ENCODE measurements around the gene DNAJB2. TPM values are rescaled to one million over a fixed set of nuclear protein-coding genes. Genes with fewer than 3 reads are reported as not detected.
"Not testable (repeated sequence)": the region's sequence is repeated elsewhere in the genome, so short reads cannot be mapped to it uniquely, and the experiment has no call there.

The DNAJB2 gene
- total RNA-seq, 4 donors from 2014 or later: 58.6 to 76.5 (median 71.8) TPM

DNA sequence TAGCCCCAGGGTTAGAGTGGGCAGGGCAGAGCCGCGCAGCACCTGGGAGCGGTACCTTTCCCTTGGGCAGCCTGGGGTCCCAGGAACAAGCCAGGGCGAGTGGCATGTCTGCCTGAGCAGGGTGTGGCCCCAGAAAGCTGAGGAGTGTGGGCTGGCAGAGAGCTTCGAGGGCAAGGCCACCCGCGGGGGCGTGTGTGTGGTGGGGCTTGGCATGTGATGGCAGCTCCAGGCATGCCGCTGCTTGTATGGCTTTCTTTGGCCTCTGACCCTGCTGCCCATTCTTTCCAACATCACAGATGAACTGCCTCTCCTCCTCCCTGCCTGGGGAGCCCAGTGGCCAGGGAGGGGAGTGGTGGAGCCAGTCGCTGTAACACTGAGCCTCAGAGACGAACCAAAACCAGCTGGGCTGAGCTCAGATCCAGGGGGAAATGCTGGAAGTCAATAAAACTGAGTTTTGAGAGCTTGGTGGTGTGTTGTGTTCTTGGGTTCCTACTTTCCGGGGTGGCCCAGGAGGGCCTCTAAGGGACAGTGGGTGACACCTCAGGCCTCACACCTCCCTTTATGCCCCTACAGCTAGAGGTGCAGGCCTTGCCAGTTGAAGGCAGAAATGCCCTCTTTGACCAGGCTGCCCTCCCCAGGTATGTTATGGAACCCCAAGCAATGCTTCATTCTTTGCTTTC is 7.4 kb downstream of the DNAJB2 start:
- in situ Hi-C loops (cut with MboI; ENCODE audit: low sequenced_read_pairs in 4 of 4): loop anchor here in 2 of 4 donors (25.0 kb wide), 2 partner anchors 124 to 251 kb away; partner anchors contain the start of genes CHPF (in 1 of the 2), NHEJ1 (in 1 of the 2), SLC23A3 (in 1 of the 2) and TMEM198 (in 1 of the 2)
- DNase-seq (no peak), ATAC-seq (no peak)
- Histone ChIP-seq H3K4me1 (no peaks in the 10 kb centered on the region), H3K4me3 (no peak overlapping the region), H3K27me3 (no peaks in the 10 kb centered on the region), H3K27ac (peak overlapping the region in 2 of 4 donors; percentile 33 to 45), H3K36me3 (peaks cover 3 to 38% of the 10 kb centered on the region in 2 donors), H3K9me3 (no peaks in the 10 kb centered on the region)
- no peak for TF ChIP-seq POLR2A (IDR thresholded peaks at IDR 0.05)
- TF ChIP-seq, protein P1, sequence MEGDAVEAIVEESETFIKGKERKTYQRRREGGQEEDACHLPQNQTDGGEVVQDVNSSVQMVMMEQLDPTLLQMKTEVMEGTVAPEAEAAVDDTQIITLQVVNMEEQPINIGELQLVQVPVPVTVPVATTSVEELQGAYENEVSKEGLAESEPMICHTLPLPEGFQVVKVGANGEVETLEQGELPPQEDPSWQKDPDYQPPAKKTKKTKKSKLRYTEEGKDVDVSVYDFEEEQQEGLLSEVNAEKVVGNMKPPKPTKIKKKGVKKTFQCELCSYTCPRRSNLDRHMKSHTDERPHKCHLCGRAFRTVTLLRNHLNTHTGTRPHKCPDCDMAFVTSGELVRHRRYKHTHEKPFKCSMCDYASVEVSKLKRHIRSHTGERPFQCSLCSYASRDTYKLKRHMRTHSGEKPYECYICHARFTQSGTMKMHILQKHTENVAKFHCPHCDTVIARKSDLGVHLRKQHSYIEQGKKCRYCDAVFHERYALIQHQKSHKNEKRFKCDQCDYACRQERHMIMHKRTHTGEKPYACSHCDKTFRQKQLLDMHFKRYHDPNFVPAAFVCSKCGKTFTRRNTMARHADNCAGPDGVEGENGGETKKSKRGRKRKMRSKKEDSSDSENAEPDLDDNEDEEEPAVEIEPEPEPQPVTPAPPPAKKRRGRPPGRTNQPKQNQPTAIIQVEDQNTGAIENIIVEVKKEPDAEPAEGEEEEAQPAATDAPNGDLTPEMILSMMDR (IDR thresholded peaks at IDR 0.05 in 4 of 5, conservative IDR thresholded peaks at IDR 0.05 in 1 of 5): no peak
- intact Hi-C loops (cut with DNase I; ENCODE audit: low total_unique reads): no loop called here

- peak in 1 of 2 donors; percentile 3 for DNase-seq
- H3K9me3 ChIP-seq; ATAC-seq; intact Hi-C loops (cut with DNase I; ENCODE audit: low total_unique reads); H3K4me3 ChIP-seq; H3K4me1 ChIP-seq; H3K27me3 ChIP-seq; H3K27ac ChIP-seq: not testable (repeated sequence)
- peaks cover 3 to 35% of the 10 kb centered on the region in 2 donors for H3K36me3 ChIP-seq
- in situ Hi-C loops (cut with MboI; ENCODE audit: low sequenced_read_pairs in 4 of 4): loop anchor here in 2 of 4 donors (25.0 kb wide), 2 partner anchors 125 to 250 kb away; partner anchors contain the start of genes CHPF (in 1 of the 2), NHEJ1 (in 1 of the 2), SLC23A3 (in 1 of the 2) and TMEM198 (in 1 of the 2)
Observed at GRCh38 chr2:219287116-219287440, 7.9 kb downstream of the DNAJB2 start.

DNA sequence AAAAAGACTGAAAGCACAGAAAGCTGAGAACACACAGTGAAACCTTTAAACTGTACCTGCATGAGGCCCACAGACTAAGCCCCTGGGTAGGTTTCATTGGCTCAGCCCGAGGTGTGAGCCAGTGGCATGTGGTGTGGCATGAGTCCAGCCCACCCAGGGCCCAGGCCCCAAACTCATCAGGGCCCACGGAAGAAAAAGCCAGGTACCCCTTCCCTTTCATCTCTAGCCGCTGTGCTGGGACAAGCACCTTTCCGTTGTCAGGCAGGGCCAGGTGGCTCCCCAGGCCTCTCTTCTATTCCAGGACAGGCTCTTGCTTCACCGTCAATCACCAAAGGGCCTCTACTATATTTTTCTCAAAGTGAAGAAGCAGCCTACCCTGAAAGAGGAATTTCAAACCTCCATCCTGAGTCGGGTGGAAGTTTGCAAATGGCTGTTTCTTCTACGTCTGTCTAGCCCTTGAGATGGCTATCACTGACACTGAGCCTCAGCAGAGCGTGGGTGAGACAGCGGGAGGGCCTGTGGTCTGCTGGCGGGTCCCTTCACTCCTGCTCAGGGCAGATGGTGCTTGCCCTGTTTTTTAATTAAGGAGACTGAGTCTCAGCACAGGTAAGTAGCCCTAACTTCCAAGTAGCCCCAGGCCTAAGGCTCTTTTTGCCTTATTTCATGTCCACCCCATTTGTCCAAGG is 8.6 kb downstream of the DNAJB2 start:
- Histone ChIP-seq H3K4me1 (no peaks in the 10 kb centered on the region), H3K36me3 (peaks cover 3 to 28% of the 10 kb centered on the region in 2 donors), H3K27me3 (no peaks in the 10 kb centered on the region), H3K9me3 (no peaks in the 10 kb centered on the region), H3K27ac (no peak overlapping the region), H3K4me3 (no peak overlapping the region)
- in situ Hi-C loops (cut with MboI; ENCODE audit: low sequenced_read_pairs in 4 of 4) (loop anchor here in 2 of 4 donors (25.0 kb wide), 2 partner anchors 125 to 250 kb away; partner anchors contain the start of genes CHPF (in 1 of the 2), NHEJ1 (in 1 of the 2), SLC23A3 (in 1 of the 2) and TMEM198 (in 1 of the 2)), intact Hi-C loops (cut with DNase I; ENCODE audit: low total_unique reads) (no loop called here)
- ATAC-seq (no peak), DNase-seq (peak in 1 of 2 donors; percentile 3)
- TF ChIP-seq POLR2A (IDR thresholded peaks at IDR 0.05): no peak
- TF ChIP-seq, protein P1 (IDR thresholded peaks at IDR 0.05 in 4 of 5, conservative IDR thresholded peaks at IDR 0.05 in 1 of 5): no peak

DNA sequence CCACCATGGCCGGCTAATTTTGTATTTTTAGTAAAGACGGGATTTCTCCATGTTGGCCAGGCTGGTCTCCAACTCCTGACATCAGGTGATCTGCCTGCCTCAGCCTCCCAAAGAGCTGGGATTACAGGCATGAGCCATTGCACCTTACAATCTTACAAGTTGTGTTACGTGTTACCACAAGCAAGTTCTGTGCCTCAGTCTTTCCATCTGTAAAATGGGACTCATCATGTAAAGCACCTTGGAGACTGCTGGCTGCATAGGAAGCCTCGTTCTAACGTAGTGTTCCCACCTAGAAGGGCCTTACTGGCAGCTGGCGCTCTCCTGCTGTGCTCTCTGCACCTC is 10.0 kb downstream of the DNAJB2 start:
- DNase-seq (no peak), ATAC-seq (no peak)
- intact Hi-C loops (cut with DNase I; ENCODE audit: low total_unique reads): no loop called here
- H3K4me3 ChIP-seq: no peak overlapping the region
- in situ Hi-C loops (cut with MboI; ENCODE audit: low sequenced_read_pairs in 4 of 4): loop anchor here in 2 of 4 donors (25.0 kb wide), 2 partner anchors 127 to 248 kb away; partner anchors contain the start of genes CHPF (in 1 of the 2), NHEJ1 (in 1 of the 2), SLC23A3 (in 1 of the 2) and TMEM198 (in 1 of the 2)
- no peaks in the 10 kb centered on the region for H3K9me3 ChIP-seq
- H3K27me3 ChIP-seq: no peaks in the 10 kb centered on the region
- H3K27ac ChIP-seq: peak overlapping the region in 2 of 4 donors; percentile 23 to 42
- peaks cover 0 to 14% of the 10 kb centered on the region in 2 donors for H3K36me3 ChIP-seq
- TF ChIP-seq, protein P1 (IDR thresholded peaks at IDR 0.05 in 4 of 5, conservative IDR thresholded peaks at IDR 0.05 in 1 of 5): no peak
- no peak for TF ChIP-seq POLR2A (IDR thresholded peaks at IDR 0.05)
- peaks cover under 1 to 3% of the 10 kb centered on the region in 2 donors for H3K4me1 ChIP-seq
